ENCODE measurements around the gene PHF8.

- no peak for TF ChIP-seq CTCF (IDR thresholded peaks at IDR 0.05)
- TF ChIP-seq ZFX (IDR thresholded peaks at IDR 0.05; ENCODE audit: borderline replicate concordance): no peak
Measured at GRCh38 chrX:53990171-53990570, 54.1 kb downstream of the PHF8 start.
